ENCODE measurements around the gene AMOTL2.

The AMOTL2 gene

GRCh38 chr3:134378818-134379217 lies 4.6 kb upstream of the AMOTL2 start:
- DNase-seq (ENCODE audit: low read depth in 2 of 2): no peak

- DNase-seq (ENCODE audit: low read depth in 2 of 2): no peak
Observed at GRCh38 chr3:134378384-134378783, 4.1 kb upstream of the AMOTL2 start.

- DNase-seq (ENCODE audit: low read depth in 2 of 2): no peak
Observed at GRCh38 chr3:134377896-134378295, 3.6 kb upstream of the AMOTL2 start.

GRCh38 chr3:134376786-134377426 lies 2.7 kb upstream of the AMOTL2 start:
- no peak for DNase-seq (ENCODE audit: low read depth in 2 of 2)

GRCh38 chr3:134376385-134376765 lies 2.1 kb upstream of the AMOTL2 start:
- no peak for DNase-seq (ENCODE audit: low read depth in 2 of 2)

GRCh38 chr3:134375582-134376384 lies 1.5 kb upstream of the AMOTL2 start:
- no peak for DNase-seq (ENCODE audit: low read depth in 2 of 2)

GRCh38 chr3:134374791-134375581 lies 739 bp upstream of the AMOTL2 start:
- no peak for DNase-seq (ENCODE audit: low read depth in 2 of 2)

GRCh38 chr3:134373271-134374104 lies 759 bp downstream of the AMOTL2 start:
- DNase-seq (ENCODE audit: low read depth in 2 of 2): no peak

- no peak for DNase-seq (ENCODE audit: low read depth in 2 of 2)
Observed at GRCh38 chr3:134372396-134373270, 1.6 kb downstream of the AMOTL2 start.

GRCh38 chr3:134371542-134372324 lies 2.5 kb downstream of the AMOTL2 start:
- no peak for DNase-seq (ENCODE audit: low read depth in 2 of 2)

- no peak for DNase-seq (ENCODE audit: low read depth in 2 of 2)
Observed at GRCh38 chr3:134370611-134371531, 3.4 kb downstream of the AMOTL2 start.

GRCh38 chr3:134369861-134370596 lies 4.2 kb downstream of the AMOTL2 start:
- DNase-seq (ENCODE audit: low read depth in 2 of 2): no peak

- no peak for DNase-seq (ENCODE audit: low read depth in 2 of 2)
Observed at GRCh38 chr3:134369231-134369741, 5.0 kb downstream of the AMOTL2 start.

GRCh38 chr3:134368751-134369105 lies 5.5 kb downstream of the AMOTL2 start:
- DNase-seq (ENCODE audit: low read depth in 2 of 2): no peak

GRCh38 chr3:134367869-134368750 lies 6.1 kb downstream of the AMOTL2 start:
- no peak for DNase-seq (ENCODE audit: low read depth in 2 of 2)

- DNase-seq (ENCODE audit: low read depth in 2 of 2): no peak
Observed at GRCh38 chr3:134366928-134367811, 7.1 kb downstream of the AMOTL2 start.

Measured in stimulated activated CD4-positive, alpha-beta T cell treated with anti-CD3 and anti-CD28 coated beads, Interleukin-1b, Interleukin-23, amount 100 ng/mL, for 1 hour (primary cell).